Measurements from ENCODE around the gene DND1. TPM values are rescaled to one million over a fixed set of nuclear protein-coding genes. Genes with fewer than 3 reads are reported as not detected.
"Not testable (repeated sequence)": the region's sequence is repeated elsewhere in the genome, so short reads cannot be mapped to it uniquely, and the experiment has no call there.

Gene DND1
- total RNA-seq, 1 donor from 2014 or later: 1.9 TPM

DNA sequence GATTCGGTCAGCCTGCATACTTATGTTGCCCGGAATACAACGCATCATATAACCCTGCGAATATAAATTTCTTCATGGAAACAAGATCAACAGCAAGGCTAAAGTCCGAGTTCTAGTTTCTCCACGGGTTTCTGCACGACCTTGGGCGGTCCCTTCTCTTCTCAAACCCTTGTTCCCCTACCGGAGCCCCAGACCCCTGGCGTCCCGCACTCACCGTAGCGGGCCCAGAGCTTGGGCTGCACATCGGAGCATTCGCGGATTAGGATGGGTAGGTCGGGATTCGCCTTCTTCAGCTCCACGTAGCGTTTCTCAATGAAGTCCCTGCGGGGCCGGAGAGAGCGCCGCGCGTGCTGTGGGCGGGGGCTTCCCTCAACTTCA lies 26.3 kb downstream of the DND1 start:
- no peak for DNase-seq (ENCODE audit: extremely low spot score, unreplicated experiment)
- TF ChIP-seq, protein P1, sequence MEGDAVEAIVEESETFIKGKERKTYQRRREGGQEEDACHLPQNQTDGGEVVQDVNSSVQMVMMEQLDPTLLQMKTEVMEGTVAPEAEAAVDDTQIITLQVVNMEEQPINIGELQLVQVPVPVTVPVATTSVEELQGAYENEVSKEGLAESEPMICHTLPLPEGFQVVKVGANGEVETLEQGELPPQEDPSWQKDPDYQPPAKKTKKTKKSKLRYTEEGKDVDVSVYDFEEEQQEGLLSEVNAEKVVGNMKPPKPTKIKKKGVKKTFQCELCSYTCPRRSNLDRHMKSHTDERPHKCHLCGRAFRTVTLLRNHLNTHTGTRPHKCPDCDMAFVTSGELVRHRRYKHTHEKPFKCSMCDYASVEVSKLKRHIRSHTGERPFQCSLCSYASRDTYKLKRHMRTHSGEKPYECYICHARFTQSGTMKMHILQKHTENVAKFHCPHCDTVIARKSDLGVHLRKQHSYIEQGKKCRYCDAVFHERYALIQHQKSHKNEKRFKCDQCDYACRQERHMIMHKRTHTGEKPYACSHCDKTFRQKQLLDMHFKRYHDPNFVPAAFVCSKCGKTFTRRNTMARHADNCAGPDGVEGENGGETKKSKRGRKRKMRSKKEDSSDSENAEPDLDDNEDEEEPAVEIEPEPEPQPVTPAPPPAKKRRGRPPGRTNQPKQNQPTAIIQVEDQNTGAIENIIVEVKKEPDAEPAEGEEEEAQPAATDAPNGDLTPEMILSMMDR (IDR thresholded peaks at IDR 0.05): no peak
- Mint-ChIP-seq H3K4me1 (ENCODE audit: unreplicated experiment) (peaks cover 27% of the 10 kb centered on the region), H3K9me3 (ENCODE audit: unreplicated experiment) (no peaks in the 10 kb centered on the region), H3K27ac (ENCODE audit: unreplicated experiment) (peak overlapping the region; percentile 97), H3K4me3 (ENCODE audit: unreplicated experiment) (peak overlapping the region; percentile 95), H3K36me3 (ENCODE audit: unreplicated experiment) (peaks cover 26% of the 10 kb centered on the region), H3K27me3 (ENCODE audit: unreplicated experiment) (no peaks in the 10 kb centered on the region)

DNA sequence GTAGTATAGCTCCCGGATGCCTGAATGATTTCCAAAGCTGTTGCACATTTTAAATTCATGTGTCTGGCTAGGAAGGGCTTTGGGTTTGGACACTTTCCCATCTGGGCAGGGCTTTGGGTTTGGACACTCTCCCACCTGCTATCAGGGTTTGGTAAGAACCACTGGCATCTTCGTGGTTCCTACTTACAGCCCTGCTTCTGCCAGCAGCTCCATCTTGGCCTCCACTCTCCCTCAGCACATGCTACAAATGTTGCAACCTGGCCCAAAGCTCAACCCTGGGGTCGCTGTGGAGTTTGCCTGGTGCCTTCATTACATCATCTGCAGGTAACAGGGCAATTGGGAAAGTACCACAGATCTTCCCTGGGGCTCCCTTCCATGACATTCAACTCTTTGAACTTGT lies 30.7 kb downstream of the DND1 start:
- DNase-seq (ENCODE audit: extremely low spot score, unreplicated experiment): no peak
- no peak overlapping the region for H3K27ac Mint-ChIP-seq (ENCODE audit: unreplicated experiment)
- TF ChIP-seq, protein P1 (IDR thresholded peaks at IDR 0.05): no peak
- no peak overlapping the region for H3K4me3 Mint-ChIP-seq (ENCODE audit: unreplicated experiment)
- no peaks in the 10 kb centered on the region for H3K9me3 Mint-ChIP-seq (ENCODE audit: unreplicated experiment)
- H3K27me3 Mint-ChIP-seq (ENCODE audit: unreplicated experiment): no peaks in the 10 kb centered on the region
- peaks cover 30% of the 10 kb centered on the region for H3K4me1 Mint-ChIP-seq (ENCODE audit: unreplicated experiment)
- peaks cover 11% of the 10 kb centered on the region for H3K36me3 Mint-ChIP-seq (ENCODE audit: unreplicated experiment)

DNA sequence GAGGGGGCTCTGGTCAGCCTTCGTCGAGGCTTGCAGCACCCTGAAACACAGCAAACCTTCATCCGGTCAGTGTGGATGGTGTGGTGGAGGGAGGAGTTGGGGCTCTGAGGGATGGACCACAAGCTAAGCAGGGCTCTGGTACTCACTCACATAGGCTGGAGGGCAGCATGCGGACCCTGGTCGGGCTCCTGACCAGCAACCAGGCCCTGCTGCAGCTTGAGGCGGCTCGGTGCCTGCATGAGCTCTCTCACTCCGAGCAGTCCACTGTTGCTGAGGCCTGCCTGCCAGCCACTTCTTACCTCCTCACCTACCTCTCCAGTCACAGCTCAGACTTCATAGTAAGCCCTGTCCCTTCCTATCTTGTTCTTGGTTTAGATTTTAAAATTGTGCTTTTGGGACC lies 31.7 kb downstream of the DND1 start:
- Mint-ChIP-seq H3K9me3 (ENCODE audit: unreplicated experiment) (no peaks in the 10 kb centered on the region), H3K4me1 (ENCODE audit: unreplicated experiment) (peaks cover 26% of the 10 kb centered on the region), H3K36me3 (ENCODE audit: unreplicated experiment) (peaks cover 11% of the 10 kb centered on the region), H3K4me3 (ENCODE audit: unreplicated experiment) (no peak overlapping the region), H3K27me3 (ENCODE audit: unreplicated experiment) (no peaks in the 10 kb centered on the region), H3K27ac (ENCODE audit: unreplicated experiment) (no peak overlapping the region)
- TF ChIP-seq, protein P1 (IDR thresholded peaks at IDR 0.05): no peak
- no peak for DNase-seq (ENCODE audit: extremely low spot score, unreplicated experiment)

DNA sequence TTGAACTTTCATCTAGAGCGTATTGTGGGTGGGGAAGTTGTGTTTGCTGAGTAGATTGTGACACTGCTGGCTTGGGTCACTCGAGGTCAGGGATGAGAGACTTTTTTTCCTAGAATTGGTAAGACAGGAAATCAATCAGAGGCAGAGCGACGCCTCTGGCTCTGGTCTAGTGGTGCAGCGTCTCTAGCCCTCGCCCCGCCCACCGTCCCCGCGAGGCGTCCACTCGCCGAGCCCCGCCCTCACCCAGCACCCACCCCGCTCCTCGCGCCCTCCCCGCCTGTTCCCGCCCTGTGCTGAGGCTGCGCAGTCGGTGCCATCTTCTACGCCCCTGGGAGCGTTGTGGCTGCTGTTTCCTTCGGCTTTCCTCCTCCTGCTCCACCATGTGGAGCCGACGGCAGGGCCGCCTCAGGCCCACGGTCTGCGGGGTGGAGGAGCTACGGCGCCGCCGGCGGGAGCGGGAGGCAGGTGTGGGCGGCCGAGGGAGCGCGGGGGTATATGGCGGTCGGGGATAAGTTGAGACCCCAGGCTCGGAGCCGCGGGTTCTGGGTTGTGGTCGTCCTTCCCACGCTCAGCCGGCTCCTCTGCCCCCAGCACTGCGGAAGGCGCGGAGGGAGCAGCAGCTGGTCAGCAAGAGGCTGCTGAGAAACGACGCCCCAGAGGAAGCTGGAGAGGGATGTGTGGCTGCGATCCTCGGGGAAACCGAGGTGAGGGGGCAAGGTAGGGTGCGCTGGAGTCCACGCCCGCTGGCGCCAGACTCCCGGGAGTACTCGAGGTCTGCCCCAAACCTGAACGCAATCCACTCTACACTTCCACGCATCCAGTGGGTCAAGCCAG lies 34.0 kb downstream of the DND1 start, which contains the start of gene TMCO6:
TSS of gene TMCO6 (plus strand) at position 304 of the 834 bp plus-strand sequence. CDS start at position 381, 77 bp downstream.
- Mint-ChIP-seq H3K36me3 (ENCODE audit: unreplicated experiment) (peaks cover 6% of the 10 kb centered on the region), H3K27me3 (ENCODE audit: unreplicated experiment) (no peaks in the 10 kb centered on the region), H3K9me3 (ENCODE audit: unreplicated experiment) (no peaks in the 10 kb centered on the region), H3K4me1 (ENCODE audit: unreplicated experiment) (peaks cover 17% of the 10 kb centered on the region), H3K27ac (ENCODE audit: unreplicated experiment) (peak within 1 kb of the TSS; percentile 85), H3K4me3 (ENCODE audit: unreplicated experiment) (peak within 1 kb of the TSS; percentile 82)
- TF ChIP-seq, protein P1 (IDR thresholded peaks at IDR 0.05): peak; percentile 72
- DNase-seq (ENCODE audit: extremely low spot score, unreplicated experiment): peak; percentile 98

DNA sequence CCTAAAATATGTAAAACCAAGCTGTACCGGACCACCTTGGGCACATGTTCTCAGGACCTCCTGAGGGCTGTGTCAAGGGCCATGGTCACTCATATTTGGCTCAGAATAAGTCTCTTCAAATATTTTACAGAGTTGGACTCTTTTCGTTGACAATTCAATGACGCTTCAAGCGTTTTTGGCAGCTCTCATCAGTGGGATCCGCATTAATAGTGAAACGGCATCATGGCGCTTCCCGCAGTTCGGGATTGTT lies 34.6 kb downstream of the DND1 start:
- not testable (repeated sequence) for DNase-seq (ENCODE audit: extremely low spot score, unreplicated experiment); H3K9me3 Mint-ChIP-seq (ENCODE audit: unreplicated experiment); H3K27me3 Mint-ChIP-seq (ENCODE audit: unreplicated experiment); H3K36me3 Mint-ChIP-seq (ENCODE audit: unreplicated experiment)
- Mint-ChIP-seq H3K4me3 (ENCODE audit: unreplicated experiment) (peak overlapping the region; percentile 82), H3K27ac (ENCODE audit: unreplicated experiment) (peak overlapping the region; percentile 85), H3K4me1 (ENCODE audit: unreplicated experiment) (peaks cover 17% of the 10 kb centered on the region)
